ENCODE measurements around the gene AIF1L. TPM values are rescaled to one million over a fixed set of nuclear protein-coding genes. Genes with fewer than 3 reads are reported as not detected.

Gene AIF1L
- total and polyA plus RNA-seq, 2 donors (not counting 1 experiment from before 2014, with no cell fraction given): not detected

DNA sequence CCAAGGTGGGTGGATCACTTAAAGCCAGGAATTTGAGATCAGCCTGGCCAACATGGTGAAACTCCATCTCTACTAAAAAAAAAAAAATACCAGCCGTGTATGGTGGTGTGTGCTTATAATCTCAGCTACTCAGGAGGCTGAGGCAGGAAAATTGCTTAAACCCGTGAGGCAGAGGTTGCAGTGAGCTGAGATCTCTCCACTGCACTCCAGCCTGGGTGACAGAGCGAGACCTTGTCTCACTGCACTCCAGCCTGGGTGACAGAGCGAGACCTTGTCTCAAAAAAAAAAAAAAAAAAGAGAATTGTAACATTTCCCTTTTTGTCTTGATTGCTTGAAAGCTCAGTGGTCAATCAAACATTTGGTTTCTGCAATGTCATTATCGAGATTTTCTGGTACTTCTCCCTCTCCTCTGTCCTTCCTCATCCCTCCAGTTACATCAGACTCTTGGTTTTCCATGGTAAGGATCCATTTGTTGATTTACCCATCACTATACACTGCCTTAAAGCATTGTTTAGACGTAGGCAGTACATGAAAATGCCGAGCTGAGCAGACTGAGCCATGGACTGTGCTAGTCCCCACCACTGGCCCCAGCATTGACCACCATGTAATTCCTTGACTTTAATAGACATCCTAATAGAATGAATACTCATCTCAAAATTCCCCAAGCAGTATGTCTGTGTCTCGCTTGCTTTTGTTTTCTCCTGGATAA, 11.5 kb upstream of the AIF1L start:
- CTCF ChIA-PET: interaction anchor here (0.6 kb wide), 1 partner anchor 91 kb away, joined by 3 read pairs; no protein-coding TSS in a partner anchor

More for the DNA sequence above, 11.5 kb upstream of the AIF1L start:
- no peak for TF ChIP-seq EZH2 (IDR thresholded peaks at IDR 0.05; ENCODE audit: borderline replicate concordance, insufficient read depth, low read depth, low read length, poor library complexity, severe bottlenecking)
- TF ChIP-seq, protein P1, sequence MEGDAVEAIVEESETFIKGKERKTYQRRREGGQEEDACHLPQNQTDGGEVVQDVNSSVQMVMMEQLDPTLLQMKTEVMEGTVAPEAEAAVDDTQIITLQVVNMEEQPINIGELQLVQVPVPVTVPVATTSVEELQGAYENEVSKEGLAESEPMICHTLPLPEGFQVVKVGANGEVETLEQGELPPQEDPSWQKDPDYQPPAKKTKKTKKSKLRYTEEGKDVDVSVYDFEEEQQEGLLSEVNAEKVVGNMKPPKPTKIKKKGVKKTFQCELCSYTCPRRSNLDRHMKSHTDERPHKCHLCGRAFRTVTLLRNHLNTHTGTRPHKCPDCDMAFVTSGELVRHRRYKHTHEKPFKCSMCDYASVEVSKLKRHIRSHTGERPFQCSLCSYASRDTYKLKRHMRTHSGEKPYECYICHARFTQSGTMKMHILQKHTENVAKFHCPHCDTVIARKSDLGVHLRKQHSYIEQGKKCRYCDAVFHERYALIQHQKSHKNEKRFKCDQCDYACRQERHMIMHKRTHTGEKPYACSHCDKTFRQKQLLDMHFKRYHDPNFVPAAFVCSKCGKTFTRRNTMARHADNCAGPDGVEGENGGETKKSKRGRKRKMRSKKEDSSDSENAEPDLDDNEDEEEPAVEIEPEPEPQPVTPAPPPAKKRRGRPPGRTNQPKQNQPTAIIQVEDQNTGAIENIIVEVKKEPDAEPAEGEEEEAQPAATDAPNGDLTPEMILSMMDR (IDR thresholded peaks at IDR 0.05): no peak
- no peak overlapping the region for H3K27ac ChIP-seq (ENCODE audit: low read length in 2 of 2)
- H3K79me2 ChIP-seq (ENCODE audit: control insufficient read depth, insufficient read depth, low read length): no peaks in the 10 kb centered on the region
- no peak for DNase-seq
- Mint-ChIP-seq H3K27ac (no peak overlapping the region), H3K4me3 (no peak overlapping the region), H3K9me3 (ENCODE audit: insufficient read depth) (no peaks in the 10 kb centered on the region), H3K27me3 (peaks cover 3% of the 10 kb centered on the region), H3K4me1 (no peaks in the 10 kb centered on the region)
- no peaks in the 10 kb centered on the region for H3K4me1 ChIP-seq (ENCODE audit: control insufficient read depth in 2 of 2, insufficient read depth in 2 of 2, low read length in 2 of 2)
- no peak for ATAC-seq (ENCODE audit: low read depth)
- H3K36me3 ChIP-seq (replicated peaks in 1 of 2; ENCODE audit: control extremely low read depth in 1 of 2, control insufficient read depth in 1 of 2, extremely low read depth in 1 of 2, insufficient read depth in 2 of 2, low read length in 1 of 2): no peaks in the 10 kb centered on the region
- intact Hi-C loops (cut with micrococcal nuclease): no loop called here
- H3K9me3 ChIP-seq (ENCODE audit: control extremely low read depth in 1 of 3, control insufficient read depth in 2 of 3, insufficient read depth in 1 of 3, low read length in 2 of 3): no peaks in the 10 kb centered on the region
- POLR2A ChIA-PET: no interaction called here
- H2AFZ ChIP-seq (ENCODE audit: insufficient read depth, low read depth, low read length, poor library complexity, severe bottlenecking): no peak overlapping the region
- H3K27me3 ChIP-seq (replicated peaks in 1 of 4; ENCODE audit: control extremely low read depth in 1 of 4, control insufficient read depth in 3 of 4, insufficient read depth in 4 of 4, low read length in 3 of 4): no peaks in the 10 kb centered on the region
- no peak overlapping the region for H3K4me2 ChIP-seq (replicated peaks; ENCODE audit: low read depth, low read length, poor library complexity, severe bottlenecking)
- 72% methylated on average over 7 of the region's 8 CpGs for WGBS (ENCODE audit: insufficient coverage)
- H3K4me3 ChIP-seq (ENCODE audit: control extremely low read depth in 1 of 5, extremely low read depth in 1 of 5, insufficient read depth in 1 of 5, low read depth in 2 of 5, low read length in 4 of 5): no peak overlapping the region
- no peaks in the 10 kb centered on the region for H4K20me1 ChIP-seq (ENCODE audit: control insufficient read depth, insufficient read depth, low read length, poor library complexity, severe bottlenecking)
- no peak overlapping the region for H3K9ac ChIP-seq (ENCODE audit: low read length)
